Medulla oblongata (tissue), 1 donor: ENCODE results near the gene COX7B2.

Source experiments
- DNase-seq: peaks from one replicate; pipeline ENCODE4 v3.0.0-alpha.2; 2015; ENCODE audit errors: extremely low spot score

Gene COX7B2

GRCh38 chr4:46909078-46909477, at the start of gene COX7B2:
COX7B2 (minus strand) TSS chr4:46909245; CDS start chr4:46735192, 174,053 bp downstream.
- no peak for DNase-seq

GRCh38 chr4:46956451-46956850, 47.4 kb upstream of the COX7B2 start:
- no peak for DNase-seq

- no peak for DNase-seq
Measured at GRCh38 chr4:46955601-46956000, 46.6 kb upstream of the COX7B2 start.

- no peak for DNase-seq
Measured at GRCh38 chr4:46954643-46955042, 45.6 kb upstream of the COX7B2 start.

GRCh38 chr4:46953564-46953963, 44.5 kb upstream of the COX7B2 start:
- DNase-seq, result no peak

- no peak for DNase-seq
Measured at GRCh38 chr4:46952451-46952850, 43.4 kb upstream of the COX7B2 start.

GRCh38 chr4:46950826-46951225, 41.8 kb upstream of the COX7B2 start:
- no peak for DNase-seq

- no peak for DNase-seq
Measured at GRCh38 chr4:46949822-46950221, 40.8 kb upstream of the COX7B2 start.

GRCh38 chr4:46947541-46947940, 38.5 kb upstream of the COX7B2 start:
- no peak for DNase-seq

- DNase-seq, result no peak
Measured at GRCh38 chr4:46946919-46947536, 38.0 kb upstream of the COX7B2 start.

GRCh38 chr4:46945062-46945461, 36.0 kb upstream of the COX7B2 start:
- DNase-seq, result no peak

GRCh38 chr4:46944345-46944744, 35.3 kb upstream of the COX7B2 start:
- no peak for DNase-seq

GRCh38 chr4:46937493-46937892, 28.4 kb upstream of the COX7B2 start:
- DNase-seq, result no peak

DNA sequence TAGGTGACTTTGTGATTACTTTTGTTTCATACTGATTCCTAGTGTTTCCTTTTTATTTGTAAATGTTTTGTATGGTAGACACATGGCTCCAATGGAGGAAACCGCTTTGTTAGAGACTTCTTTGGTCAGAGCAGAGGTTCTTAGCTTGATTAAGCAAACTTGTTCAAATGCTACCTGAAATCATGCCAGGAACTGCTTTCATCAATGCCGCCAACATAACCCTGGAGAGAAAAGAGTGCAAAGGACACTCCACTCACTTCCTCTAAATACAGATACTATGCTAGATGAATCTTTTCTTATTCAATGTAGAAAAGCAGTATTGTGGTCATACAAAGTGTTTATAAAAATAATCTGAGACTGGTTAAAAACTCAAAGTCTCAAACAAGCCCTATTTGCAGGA, 25.7 kb upstream of the COX7B2 start:
- DNase-seq, result no peak

- no peak for DNase-seq
Measured at GRCh38 chr4:46933686-46934085, 24.6 kb upstream of the COX7B2 start.

DNA sequence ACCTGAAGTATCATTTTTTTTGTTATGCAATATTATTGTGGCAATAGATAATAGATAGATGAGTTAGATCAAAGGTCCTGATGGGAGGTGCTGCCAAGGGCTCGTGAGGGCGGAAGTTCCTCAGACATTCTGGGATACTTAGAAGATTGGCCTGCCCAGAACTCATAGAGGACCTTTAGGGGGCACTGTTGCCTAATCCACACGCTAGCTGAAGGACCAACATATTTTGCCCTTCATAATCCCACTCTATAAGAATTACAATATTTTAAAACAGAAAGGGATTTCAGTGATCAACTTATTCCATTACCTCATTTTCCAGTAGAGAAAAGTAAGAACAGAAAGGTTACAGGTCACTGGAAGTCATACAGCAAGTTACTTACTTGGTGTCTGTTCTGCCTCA, 22.9 kb upstream of the COX7B2 start:
- peak; percentile 76 for DNase-seq

GRCh38 chr4:46930891-46931290, 21.8 kb upstream of the COX7B2 start:
- DNase-seq, result no peak

- DNase-seq, result no peak
Measured at GRCh38 chr4:46927201-46927600, 18.2 kb upstream of the COX7B2 start.

DNA sequence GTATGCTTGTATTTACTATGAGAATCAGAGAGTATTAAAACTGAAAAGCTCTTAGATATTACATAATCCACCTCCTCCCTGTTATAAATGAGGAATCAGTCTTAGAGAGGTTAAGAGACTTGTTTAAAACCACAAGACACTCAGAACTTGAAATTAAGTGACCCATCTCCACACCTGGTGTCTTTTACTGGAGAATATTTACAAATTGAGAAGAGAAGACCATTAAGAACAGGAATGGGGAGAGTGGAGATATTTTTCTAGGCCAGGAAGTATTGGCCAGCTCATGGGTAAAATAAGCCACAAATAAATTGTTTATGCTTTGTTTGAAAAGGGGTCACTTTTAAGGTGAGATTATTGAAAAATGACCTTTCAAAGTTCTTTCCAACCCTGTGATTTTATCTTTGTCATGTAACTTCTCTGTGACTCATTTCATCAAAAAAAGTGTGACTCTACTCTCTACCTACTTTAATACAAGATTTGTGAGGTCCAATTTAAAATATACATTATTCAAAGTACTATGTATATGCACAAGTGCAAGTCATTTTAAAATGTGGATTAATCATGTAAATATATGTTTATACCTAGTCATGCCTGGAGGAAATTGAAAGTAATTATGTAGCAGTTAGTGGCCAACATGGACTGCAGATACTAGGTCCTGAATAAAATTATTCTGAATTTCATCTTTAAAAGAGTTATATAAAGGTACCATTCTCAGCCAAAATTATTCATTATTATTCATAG, 15.9 kb upstream of the COX7B2 start:
- DNase-seq, result no peak

DNA sequence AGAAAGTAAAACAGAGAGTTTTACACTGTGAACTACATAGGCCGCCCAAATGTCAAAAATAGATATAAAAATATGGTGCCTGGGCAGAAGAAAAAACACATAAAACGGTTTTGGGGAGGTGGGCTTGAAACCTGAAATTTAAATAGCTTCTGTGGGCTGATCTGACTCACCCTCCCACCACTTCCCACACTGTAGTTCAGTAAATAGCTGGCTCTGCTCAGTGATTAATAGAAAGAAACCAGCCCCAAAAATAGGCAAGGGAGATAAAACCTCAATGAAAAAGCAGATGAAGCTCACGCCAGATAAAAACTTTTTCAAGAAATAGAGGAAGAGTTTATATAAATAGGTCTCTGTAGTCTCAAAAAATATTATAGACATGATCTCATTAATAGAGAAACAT, 13.2 kb upstream of the COX7B2 start:
- no peak for DNase-seq

DNA sequence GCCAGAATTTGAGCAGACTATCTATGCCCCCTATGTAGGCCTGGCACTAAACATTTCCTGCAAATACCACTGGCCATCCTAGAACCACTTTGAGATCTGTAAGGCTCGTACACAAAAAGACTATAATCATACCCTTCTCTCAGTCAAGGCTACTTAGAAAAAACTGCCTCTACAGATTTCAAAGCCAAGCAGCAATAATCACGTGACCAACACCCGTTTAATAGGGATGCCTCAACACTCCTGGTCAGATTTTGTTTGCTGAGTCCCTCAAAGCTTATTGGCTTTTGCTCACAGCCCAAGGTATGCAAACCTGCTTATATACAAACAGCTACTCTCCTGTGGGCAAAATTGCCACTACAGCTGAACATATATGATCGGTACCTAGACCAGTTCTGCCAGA, 897 bp downstream of the COX7B2 start:
- no peak for DNase-seq

DNA sequence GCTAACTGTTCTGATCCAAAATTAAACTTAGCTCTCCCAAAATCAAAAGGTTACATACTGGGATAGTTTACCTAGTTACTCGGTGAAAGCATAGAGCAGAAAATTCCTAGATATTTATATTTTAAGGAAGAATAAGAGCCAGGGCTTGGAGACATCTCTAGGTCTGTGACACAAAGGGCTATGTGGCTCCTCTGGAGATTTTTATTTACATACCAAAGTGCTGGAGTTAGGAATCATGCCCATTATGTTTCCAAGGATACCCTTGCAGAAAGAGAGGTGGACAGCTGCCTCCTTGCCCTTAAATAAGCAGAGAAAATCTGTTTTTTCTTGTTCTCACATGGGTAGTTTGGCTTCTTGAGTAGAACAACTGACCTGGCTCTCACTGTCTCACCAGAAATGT, 9.0 kb downstream of the COX7B2 start:
- DNase-seq, result no peak

DNA sequence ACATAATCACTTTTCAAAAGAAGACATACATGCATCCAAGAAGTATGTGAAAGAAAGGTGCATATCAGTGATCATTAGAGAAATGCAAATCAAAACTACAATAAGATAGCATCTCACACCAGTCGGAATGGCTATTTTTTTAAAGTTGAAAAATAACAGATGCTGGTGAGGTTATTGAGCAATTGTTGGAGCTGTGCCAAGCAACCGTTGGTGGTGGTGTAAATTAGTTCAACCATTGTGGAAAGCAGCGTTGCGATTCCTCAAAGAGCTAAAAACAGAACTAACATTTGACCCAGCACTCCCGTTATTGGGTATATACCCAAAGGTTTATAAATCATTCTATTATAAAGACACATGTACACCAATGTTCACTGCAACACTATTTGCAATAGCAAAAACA, 14.2 kb downstream of the COX7B2 start:
- no peak for DNase-seq

- no peak for DNase-seq
Measured at GRCh38 chr4:46890056-46890455, 19.0 kb downstream of the COX7B2 start.
